Daoy (cell line): ENCODE data around the gene DPRX. TPM values are rescaled to one million over a fixed set of nuclear protein-coding genes. Genes with fewer than 3 reads are reported as not detected.

Source experiments
- DNase-seq: peaks from one replicate; pipeline ENCODE4 v3.0.0-alpha.2; 2015; ENCODE audit warnings: low read depth
- total RNA-seq: library from RNA; depleted of rRNA; stranded (reverse); fragments of >200 nt; shearing (Covaris generic); gene quantifications from 2 replicates; pipeline ENCODE4 v1.2.3, GENCODE V29; 2014; rRNA removed

DPRX gene, protein sequence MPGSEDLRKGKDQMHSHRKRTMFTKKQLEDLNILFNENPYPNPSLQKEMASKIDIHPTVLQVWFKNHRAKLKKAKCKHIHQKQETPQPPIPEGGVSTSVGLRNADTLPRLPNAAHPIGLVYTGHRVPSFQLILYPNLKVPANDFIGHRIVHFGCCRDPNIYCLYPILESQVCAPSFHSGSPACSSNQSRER
- total RNA-seq = not detected in 2 replicates

DNA sequence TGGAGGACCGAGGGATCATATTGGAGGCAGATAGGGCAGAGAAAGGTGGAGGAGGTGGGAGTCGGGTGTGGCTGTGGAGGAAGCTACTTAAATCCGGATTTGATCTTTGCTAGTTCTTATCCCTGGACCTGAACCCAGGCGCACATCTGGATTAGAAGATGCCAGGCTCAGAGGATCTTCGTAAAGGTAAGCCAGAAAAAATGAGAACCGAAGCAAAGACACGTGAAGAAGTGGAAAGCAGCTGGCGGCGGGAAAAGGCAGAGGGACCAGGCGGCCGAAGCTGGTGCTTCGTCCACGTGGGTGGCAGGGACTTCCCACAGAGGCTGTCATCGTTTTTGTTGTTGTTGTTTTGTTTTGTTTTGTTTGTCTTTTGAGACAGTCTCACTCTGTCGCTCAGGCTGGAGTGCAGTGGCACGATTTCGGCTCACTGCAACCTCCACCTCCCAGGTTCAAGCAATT is at the start of gene DPRX:
Gene DPRX (plus strand): TSS at position 51 of the 459 bp plus-strand sequence. CDS start 108 bp downstream, at position 159.
- DNase-seq = no peak

GRCh38 chr19:53583181-53583580 is 48.6 kb upstream of the DPRX start:
- no peak for DNase-seq

DNA sequence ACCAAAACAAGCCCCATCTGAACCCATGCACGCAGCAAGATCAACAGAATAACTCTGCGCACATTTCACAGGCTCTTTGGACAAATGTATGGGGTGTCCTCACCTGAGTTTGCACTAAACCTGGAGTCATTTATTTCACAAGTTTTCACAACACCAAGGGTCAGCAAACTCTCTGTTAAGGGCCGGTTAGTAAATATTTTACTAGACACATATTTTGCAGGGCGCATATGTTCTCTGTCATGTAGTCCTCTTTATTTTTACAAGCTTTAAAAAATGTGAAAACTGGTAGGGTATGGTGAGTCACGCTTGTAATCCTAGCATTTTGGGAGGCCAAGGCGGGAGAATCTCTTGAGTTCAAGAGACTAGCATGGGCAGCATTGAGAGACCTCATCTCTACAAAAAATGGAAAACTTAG is 45.5 kb upstream of the DPRX start:
- no peak for DNase-seq

- DNase-seq = no peak
Measured at GRCh38 chr19:53594811-53595509, 36.8 kb upstream of the DPRX start.

DNA sequence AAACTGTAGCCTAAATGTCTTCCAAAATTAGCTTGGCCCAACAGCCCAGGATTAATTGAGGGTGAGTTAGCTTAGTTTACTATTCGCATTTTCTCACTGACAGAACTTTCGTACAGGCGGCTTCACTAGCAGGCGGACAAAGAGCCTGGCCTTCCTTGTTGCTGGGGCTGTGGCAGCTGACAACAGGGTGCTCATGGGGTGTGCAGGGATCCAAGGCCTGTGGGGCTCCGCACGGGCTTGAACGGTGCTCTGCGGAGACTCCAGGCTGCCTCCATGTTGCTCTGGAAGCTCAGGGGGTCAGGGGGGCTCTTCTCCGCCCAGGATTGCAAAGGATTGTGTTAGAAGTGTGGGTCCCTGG is 36.3 kb upstream of the DPRX start:
- no peak for DNase-seq

DNA sequence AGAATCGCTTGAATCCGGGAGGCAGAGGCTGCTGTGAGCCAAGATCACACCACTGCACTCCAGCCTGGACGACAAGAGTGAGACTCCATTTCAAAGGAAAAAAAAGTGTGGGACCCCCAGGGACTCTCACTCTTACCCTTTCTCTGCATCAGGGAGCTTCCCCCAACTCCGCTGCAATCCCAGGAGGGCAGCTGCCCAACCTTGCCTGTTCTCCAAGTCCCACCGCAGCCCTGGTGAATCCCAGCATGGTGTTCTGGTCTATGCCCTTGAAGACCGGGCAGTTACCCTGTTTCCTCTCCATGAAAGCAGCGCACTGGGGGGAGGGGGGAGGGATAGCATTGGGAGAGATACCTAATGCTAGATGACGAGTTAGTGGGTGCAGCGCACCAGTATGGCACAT is 35.7 kb upstream of the DPRX start:
- DNase-seq = no peak

GRCh38 chr19:53597023-53597422 is 34.8 kb upstream of the DPRX start:
- no peak for DNase-seq

DNA sequence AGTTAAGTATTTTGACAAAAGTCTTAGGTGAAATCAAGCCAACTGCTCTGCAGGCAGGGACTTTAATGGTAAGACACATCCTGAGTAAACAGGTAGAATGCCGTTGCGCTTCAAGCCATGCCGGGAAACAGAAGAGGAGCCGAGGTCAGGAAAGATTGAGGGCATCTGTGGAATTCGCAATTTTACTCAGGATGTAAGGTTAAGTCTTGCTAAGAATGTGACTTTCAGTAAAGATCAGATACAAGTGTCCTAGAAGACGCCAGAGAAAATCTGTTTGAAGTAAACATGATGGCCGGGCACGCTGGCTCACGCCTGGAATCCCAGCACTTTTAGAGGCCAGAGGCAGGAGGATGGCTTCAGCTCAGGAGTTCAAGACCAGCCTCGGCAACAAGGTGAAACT is 33.4 kb upstream of the DPRX start:
- DNase-seq = no peak

GRCh38 chr19:53600217-53600616 is 31.6 kb upstream of the DPRX start:
- DNase-seq = no peak

GRCh38 chr19:53606031-53606430 is 25.8 kb upstream of the DPRX start:
- no peak for DNase-seq

- no peak for DNase-seq
Measured at GRCh38 chr19:53608381-53608780, 23.4 kb upstream of the DPRX start.

GRCh38 chr19:53612762-53613526 is 18.9 kb upstream of the DPRX start:
- DNase-seq = no peak

- DNase-seq = peak; percentile 37
Measured at GRCh38 chr19:53621885-53622740, 9.7 kb upstream of the DPRX start.

DNA sequence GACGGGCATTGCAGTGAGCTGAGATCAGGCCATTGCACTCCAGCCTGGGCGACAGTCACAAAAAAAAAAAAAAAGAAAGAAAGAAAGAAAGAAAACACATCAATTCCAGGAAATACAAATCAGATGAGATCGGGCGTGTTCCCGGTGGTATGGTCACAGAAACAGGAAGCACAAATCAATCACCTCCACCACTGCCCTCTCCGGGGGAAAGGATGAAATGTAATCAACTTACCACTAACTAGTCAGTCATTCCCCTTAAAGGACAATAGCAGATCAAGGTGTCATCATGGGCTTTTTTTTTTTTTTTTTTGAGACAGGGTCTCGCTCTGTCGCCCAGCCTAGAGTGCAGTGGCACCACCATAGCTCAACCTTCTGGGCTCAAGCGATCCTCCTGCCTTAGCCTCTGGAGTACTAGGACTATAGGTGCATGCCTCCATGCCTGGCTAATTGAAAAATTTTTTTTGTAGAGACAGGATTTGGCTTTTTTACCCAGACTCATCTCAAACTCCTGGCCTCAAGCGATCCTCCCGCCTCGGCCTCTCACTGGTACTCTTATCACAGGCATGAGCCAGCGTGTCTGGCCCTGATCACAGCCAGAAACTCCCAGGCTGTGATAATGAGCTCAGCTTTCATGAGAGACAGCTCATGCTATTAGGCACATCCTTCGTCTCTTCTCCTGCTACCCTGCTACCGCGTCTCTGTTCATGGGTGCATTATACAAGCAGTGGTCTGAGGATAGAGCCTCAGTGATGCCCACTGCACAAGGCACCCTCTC is 6.8 kb upstream of the DPRX start:
- no peak for DNase-seq

GRCh38 chr19:53626486-53626885 is 5.3 kb upstream of the DPRX start:
- DNase-seq = no peak

DNA sequence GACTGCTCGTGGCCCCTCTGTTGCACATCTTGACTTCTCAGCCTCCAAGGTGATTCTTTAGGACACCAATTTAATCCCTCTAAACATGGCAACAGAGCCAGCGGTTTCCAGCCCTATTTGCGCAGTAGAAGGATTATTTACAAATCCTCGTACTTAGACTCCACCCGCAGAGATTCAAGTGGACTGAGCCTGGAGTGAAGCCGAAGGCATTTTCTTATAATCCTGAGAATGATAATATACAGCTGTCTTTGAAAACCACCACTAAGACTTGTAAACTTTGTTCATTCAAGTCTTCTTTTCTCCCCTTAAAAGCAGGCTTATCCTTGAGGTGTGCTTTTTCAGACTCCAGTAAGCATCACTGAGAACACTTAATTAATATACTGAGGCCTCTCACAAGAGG is 4.8 kb upstream of the DPRX start:
- DNase-seq = no peak

DNA sequence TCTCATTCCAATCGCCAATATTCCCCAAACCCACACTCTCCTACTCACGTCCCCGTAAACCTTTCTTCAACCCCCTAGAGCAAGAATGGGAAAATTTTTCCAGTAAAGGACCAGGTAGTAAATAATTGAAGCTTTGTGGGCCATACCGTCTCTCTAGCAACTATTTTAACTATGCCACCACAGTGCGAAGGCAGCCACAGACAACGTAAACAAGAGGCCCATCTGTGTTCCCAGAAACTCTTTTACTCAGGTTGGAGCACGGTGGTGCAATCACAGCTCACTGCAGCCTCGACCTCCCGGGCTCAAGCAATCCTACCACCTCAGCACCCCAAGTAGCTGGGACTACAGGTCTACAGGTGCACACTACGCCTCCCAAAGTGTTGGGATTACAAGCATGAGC is 3.0 kb downstream of the DPRX start:
- DNase-seq = no peak

DNA sequence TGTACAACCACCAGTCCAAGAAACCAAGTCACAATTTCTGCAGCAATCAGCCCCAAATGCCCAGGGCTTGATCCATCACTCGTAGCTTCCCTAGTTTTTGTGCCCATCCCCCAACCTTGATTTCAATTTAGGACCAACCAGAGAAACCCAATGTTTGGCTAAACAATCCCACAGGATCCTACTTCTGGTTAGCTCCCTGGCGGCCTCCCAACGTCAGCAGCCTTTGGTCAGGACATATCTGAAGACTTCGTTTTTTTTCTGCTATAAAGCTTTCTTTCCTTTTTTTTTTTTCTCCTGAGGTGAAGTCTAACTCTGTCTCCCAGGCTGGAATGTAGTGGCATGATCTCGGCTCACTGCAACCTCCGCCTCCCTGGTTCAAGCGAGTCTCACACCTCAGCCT is 7.7 kb downstream of the DPRX start:
- no peak for DNase-seq

DNA sequence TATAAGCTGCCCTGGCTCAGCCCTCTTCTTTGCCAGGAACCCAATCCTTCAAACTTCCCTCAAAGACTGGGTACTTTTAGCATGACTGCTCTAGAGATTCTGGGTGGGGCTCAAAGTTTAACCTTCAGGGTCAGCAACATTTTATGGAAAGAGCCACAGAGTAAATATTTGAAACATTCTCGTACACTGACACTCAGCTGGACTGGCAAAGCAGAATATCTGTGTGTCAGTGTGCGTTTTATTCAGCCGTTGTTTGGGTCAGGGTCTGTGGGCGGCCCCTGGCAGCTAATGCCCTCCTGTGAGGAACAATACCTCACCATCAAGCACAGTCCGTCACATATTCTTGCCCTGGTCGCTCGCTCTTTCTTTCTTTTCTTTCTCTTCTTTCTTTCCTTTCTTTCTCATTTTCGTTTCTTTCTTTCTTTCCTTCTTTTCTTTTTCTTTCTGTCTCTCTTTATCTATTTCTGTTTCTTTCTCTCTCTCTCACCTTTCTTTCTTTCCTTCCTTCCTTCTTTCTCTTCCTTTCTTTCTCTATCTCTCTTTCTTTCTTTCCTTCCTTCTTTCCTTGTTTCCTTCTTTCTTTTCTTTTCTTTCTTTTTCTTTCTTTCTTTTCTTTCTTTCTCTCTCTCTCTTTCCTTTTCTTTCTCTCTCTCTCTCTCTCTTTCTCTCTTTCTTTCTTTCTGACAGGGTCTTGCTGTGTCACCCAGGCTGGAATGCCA is 10.7 kb downstream of the DPRX start:
- DNase-seq = no peak

GRCh38 chr19:53644061-53644816 is 12.4 kb downstream of the DPRX start:
- DNase-seq = no peak
